HG03097 (cell line): ENCODE results near the gene TCHH.
"Not testable (repeated sequence)": the region's sequence is repeated elsewhere in the genome, so short reads cannot be mapped to it uniquely, and the experiment has no call there.

Experiments
- ATAC-seq: cut with Tn5 transposase; IDR thresholded peaks from one replicate; pipeline ENCODE4 v1.9.1; 2021; ENCODE audit not compliant: unreplicated experiment, low FRiP score

TCHH gene

GRCh38 chr1:152112885-152113432, 2.3 kb downstream of the TCHH start:
- no peak for ATAC-seq

GRCh38 chr1:152112101-152112884, 3.0 kb downstream of the TCHH start:
- no peak for ATAC-seq

GRCh38 chr1:152111515-152111968, 3.7 kb downstream of the TCHH start:
- no peak for ATAC-seq

GRCh38 chr1:152110860-152111514, 4.3 kb downstream of the TCHH start:
- ATAC-seq: no peak

- ATAC-seq: no peak
Observed at GRCh38 chr1:152110365-152110859, 4.8 kb downstream of the TCHH start.

- no peak for ATAC-seq
Observed at GRCh38 chr1:152109998-152110294, 5.3 kb downstream of the TCHH start.

GRCh38 chr1:152109231-152109997, 5.8 kb downstream of the TCHH start:
- ATAC-seq: no peak

GRCh38 chr1:152108882-152109222, 6.4 kb downstream of the TCHH start:
- ATAC-seq: no peak

- no peak for ATAC-seq
Observed at GRCh38 chr1:152107984-152108881, 7.0 kb downstream of the TCHH start.

- no peak for ATAC-seq
Observed at GRCh38 chr1:152107031-152107983, 7.9 kb downstream of the TCHH start.

- ATAC-seq: no peak
Observed at GRCh38 chr1:152104854-152105253, 10.4 kb downstream of the TCHH start.

GRCh38 chr1:152096931-152097330, 18.3 kb downstream of the TCHH start:
- ATAC-seq: no peak

GRCh38 chr1:152089014-152089674, 26.1 kb downstream of the TCHH start, which contains the start of gene TCHHL1:
Gene TCHHL1 (minus strand): TSS chr1:152089064. CDS start chr1:152088143, 921 bp downstream.
- ATAC-seq: no peak

- ATAC-seq: no peak
Observed at GRCh38 chr1:152086760-152087159, 28.5 kb downstream of the TCHH start.

GRCh38 chr1:152084853-152085252, 30.4 kb downstream of the TCHH start:
- no peak for ATAC-seq

- ATAC-seq: not testable (repeated sequence)
Observed at GRCh38 chr1:152081026-152081425, 34.2 kb downstream of the TCHH start.

GRCh38 chr1:152080494-152080893, 34.8 kb downstream of the TCHH start:
- not testable (repeated sequence) for ATAC-seq

- no peak for ATAC-seq
Observed at GRCh38 chr1:152078831-152079441, 36.3 kb downstream of the TCHH start.
